ENCODE data around the gene MYOCD. TPM values are rescaled to one million over a fixed set of nuclear protein-coding genes. Genes with fewer than 3 reads are reported as not detected.
"Not testable (repeated sequence)": the region's sequence is repeated elsewhere in the genome, so short reads cannot be mapped to it uniquely, and the experiment has no call there.

MYOCD gene, protein sequence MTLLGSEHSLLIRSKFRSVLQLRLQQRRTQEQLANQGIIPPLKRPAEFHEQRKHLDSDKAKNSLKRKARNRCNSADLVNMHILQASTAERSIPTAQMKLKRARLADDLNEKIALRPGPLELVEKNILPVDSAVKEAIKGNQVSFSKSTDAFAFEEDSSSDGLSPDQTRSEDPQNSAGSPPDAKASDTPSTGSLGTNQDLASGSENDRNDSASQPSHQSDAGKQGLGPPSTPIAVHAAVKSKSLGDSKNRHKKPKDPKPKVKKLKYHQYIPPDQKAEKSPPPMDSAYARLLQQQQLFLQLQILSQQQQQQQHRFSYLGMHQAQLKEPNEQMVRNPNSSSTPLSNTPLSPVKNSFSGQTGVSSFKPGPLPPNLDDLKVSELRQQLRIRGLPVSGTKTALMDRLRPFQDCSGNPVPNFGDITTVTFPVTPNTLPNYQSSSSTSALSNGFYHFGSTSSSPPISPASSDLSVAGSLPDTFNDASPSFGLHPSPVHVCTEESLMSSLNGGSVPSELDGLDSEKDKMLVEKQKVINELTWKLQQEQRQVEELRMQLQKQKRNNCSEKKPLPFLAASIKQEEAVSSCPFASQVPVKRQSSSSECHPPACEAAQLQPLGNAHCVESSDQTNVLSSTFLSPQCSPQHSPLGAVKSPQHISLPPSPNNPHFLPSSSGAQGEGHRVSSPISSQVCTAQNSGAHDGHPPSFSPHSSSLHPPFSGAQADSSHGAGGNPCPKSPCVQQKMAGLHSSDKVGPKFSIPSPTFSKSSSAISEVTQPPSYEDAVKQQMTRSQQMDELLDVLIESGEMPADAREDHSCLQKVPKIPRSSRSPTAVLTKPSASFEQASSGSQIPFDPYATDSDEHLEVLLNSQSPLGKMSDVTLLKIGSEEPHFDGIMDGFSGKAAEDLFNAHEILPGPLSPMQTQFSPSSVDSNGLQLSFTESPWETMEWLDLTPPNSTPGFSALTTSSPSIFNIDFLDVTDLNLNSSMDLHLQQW
- total RNA-seq, result under 0.01 and 0.25 TPM in 2 replicates

DNA sequence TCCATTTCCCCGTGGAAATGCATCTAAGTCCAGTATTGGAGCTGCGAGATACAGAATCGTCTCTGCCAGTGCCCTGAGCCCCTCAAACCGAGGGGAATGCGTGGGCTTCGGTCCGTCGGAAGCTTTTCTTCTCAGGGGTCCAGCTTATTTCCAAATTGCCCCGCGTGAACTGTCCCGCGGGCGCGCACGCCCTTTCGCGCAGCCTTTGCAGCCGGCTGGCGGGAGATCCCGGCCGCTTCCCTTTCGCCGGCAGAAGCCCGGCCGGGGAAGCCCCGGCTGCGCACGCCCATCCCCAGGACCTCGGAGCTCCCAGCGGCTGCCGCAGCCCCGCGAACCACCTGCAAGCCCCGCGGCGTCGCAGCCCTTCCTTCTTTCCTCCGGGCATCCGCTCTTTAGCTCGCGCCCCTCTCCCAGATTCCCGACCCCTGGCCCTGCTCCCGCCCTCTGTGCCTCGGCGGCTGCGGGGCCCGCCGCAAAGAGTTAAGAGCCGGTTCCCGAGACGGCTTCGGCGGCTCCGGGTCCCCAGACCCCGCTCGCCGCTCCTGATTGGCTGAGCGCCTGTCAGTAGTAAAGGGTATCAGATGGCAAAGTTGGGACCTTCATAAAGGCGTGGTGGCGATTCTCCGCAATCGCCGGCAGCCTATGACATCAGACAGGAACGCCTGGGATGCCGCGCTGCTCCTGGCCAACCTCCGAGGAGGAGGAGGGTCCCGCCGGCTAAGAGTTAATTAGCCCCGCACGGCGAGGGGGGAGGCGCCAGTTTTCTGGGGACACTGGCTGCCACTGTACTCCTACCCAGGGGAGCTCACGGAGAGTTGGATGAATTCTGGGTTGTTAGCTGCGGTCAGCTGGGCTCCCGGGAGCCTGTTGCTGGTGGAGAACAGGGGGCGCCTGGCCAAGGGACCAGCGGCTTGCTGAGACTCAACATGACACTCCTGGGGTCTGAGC lies at the start of gene MYOCD:
Gene MYOCD (plus strand): TSS at position 628 of the 948 bp plus-strand sequence. CDS start 299 bp downstream, at position 927.
- peak in 1 of 2 donors; percentile 1 for DNase-seq (ENCODE audit: low read depth in 2 of 2)

DNA sequence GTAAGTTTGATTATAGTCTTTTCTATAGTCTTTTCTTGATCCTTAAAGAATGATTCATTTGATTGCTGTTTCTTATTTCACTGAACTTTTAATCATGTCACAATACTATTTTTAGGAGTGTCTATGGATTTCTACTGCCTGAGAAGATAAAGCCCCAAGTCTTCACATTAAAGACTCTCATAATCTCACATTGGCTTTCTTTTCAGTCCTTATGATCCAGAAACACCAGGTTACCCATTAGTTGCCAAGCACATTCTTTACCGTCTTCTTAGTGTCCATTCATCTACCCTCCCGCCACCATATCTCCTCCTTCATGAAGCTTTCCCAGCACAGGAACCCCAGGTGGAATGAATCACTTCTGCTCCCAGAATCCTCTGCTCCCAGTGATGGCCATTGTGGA lies 49.5 kb upstream of the MYOCD start:
- DNase-seq (ENCODE audit: low read depth in 2 of 2), result no peak

DNA sequence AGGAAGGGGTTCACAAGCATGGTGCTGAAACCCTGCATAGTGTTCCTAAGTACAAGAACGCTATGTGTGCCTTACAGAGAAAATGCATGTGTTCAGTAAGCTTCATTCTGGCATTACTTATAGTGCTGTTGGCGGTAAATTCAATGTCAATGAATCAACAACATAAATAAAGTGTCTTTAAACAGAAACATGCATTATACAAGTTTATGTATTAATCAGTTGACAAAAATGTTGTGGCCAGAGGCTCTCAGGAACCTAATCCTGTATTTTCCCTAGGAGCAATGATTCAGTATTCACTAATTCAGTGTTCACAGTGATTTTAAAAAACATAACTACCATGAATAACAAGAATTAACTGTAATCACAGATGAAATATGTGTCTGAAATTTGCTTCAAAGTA lies 47.1 kb upstream of the MYOCD start:
- DNase-seq (ENCODE audit: low read depth in 2 of 2), result no peak

DNA sequence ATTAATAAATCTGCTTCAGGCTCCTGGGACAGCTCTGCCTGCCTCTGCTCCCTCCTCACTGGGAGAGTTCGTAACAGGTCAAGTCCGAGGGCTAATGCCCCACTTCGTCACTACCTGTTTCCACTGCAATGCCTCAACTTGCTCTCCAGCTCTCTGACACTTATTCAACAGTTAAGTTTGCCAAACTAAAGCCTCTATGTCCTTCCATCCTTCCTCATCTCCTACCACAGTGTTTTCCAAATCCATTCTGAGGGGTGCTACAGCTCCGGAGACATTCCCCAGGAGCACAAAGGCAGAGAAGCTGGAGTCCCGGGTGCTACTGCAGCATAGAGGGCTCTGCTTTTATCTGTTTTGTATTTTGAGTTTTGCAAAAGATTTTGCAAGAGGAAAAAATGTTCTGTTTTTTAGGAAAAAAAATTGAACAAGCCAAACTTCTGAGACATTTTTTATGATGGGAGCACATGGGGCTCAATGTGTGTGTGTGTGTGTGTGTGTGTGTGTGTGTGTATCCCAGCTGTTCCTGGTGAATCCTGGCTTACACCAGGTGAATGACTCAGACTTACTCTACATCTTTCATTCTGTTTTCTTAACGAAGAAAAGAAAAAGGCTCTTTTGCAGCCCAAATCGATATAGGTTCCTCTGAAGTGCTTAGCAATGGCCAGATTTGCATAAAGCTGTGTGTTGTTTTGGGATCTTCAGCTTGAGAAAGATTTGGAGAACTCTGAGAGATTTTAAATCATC lies 46.1 kb upstream of the MYOCD start:
- no peak for DNase-seq (ENCODE audit: low read depth in 2 of 2)

DNA sequence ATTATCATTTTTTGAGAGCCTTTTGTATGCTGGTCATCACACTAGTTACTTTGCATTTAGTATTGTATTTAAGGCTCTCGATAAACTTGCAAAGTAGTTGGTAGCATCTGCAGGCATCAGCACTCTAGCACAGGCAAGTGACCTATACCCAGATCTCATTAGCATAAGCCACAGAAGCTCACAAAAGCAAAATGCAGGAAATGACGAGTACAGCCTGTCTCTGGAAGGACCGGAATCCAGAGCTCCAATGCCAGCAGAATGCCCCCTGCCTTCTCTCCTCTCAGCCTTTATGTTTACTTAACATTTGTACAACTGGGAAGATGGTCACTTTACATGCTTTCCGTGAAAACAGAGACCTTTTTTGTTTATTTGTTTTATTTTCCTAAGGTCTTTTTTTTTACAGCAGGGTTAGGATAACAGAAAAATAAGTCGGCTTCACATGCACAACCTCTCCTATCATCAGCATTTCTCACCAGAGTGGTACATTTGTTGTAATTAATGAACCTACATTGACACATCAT lies 45.4 kb upstream of the MYOCD start:
- peak; percentile 20 to 30 for DNase-seq (ENCODE audit: low read depth in 2 of 2)

DNA sequence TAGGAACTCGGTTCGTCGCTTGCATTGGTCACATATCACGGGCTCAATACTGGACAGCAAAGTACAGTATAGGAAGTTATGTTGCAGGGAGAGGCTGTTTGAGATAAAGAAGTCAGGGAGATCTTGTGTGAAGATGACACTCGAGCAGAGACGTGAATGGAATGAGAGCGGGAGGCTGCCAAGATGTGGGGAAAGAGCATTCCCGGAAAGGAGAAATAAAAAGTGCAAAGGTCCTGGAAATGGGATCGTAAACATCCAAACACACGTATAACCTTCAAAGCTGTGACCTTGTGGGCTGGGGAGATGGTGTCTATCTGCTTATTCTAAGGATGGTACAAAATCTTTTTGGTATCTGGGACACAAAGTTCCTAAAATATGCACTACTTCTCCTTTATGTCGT lies 43.0 kb upstream of the MYOCD start:
- DNase-seq (ENCODE audit: low read depth in 2 of 2), result no peak

DNA sequence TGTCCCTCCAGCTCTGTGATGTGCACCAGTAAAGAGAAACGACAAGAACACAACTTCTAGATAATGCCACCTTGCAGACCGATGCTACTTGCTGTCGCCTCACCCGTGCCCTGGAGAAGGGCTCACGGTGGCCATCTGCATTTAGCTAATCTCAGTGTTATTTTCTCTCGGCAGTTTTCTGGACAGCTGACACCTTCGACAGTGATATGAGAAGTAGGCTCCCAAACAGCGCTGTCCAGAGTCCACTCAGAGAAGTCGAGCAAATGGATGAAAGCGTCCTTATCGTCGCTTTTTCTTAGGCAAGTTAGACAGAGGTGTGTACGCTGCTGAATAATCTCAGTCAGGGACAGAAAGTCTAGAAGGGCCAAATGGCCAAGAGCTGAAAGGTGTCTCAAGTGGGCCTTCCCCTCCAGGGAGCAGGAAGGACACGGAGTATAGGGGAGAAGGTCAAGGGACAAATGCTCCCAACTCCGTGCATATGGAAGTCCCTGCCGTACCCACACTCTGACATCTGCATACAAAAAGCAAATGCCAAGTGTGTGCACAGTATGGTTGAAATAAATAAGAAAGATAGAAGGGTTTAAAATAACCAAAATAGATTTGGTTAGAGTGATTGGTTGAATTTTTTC lies 42.4 kb upstream of the MYOCD start:
- no peak for DNase-seq (ENCODE audit: low read depth in 2 of 2)

DNA sequence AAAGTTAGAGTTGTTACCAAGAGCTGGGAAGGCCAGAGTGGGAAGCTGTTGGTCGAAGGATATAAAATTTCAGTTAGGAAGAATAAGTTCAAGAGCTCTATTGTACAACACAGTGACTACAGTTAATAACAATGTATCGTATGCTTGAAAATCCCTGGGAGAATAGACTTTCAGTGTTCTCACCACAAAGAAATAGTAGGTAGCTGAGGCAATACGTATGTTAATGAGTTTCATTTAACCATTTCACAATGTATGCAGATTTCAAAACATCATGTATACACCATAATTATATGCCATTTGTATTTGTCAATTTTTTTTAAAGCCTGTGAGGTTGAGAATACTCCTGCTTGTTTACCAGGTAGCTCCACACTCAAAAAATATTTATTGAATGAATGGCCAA lies 41.5 kb upstream of the MYOCD start:
- DNase-seq (ENCODE audit: low read depth in 2 of 2), result no peak

DNA sequence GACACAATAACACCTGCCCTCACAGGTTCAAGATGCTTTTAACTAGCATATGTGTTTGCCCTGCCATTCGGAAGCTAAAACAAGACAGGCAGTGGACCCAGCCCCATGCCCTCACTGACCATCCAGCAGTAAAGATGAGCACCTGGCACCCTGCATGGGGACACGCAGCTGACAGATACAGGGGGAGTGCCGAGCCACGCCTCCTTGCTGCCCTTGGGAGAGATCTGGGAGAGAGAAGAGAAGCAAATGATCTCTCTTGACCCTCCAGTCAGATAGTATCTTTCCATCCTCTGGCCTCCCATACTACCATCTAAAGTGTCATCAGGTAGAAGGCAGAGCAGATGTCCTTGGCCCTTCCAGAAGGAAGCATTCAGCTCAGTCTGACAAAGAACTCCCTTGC lies 40.6 kb upstream of the MYOCD start:
- DNase-seq (ENCODE audit: low read depth in 2 of 2), result no peak

DNA sequence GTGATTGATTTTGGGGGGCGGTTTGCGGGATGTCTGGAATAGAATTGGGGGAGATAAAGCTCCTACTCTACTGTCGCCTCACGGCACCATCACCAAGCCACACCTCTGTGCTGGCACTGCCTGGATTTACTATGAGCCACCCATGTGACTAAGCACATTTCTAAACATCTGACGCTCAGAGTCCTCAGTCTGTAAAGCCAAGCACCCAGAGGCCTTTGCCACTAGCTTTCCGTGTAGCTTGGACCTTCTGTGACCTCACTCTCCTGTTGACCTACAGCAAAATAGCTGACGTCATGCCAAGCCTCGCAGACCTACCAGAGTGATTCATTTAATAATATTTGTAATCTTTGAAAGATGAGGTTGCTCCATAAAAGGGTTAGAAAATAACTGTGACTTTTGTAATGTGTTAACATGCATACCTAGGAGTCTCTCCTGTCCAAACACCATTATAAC lies 38.5 kb upstream of the MYOCD start:
- peak; percentile 26 to 52 for DNase-seq (ENCODE audit: low read depth in 2 of 2)

DNA sequence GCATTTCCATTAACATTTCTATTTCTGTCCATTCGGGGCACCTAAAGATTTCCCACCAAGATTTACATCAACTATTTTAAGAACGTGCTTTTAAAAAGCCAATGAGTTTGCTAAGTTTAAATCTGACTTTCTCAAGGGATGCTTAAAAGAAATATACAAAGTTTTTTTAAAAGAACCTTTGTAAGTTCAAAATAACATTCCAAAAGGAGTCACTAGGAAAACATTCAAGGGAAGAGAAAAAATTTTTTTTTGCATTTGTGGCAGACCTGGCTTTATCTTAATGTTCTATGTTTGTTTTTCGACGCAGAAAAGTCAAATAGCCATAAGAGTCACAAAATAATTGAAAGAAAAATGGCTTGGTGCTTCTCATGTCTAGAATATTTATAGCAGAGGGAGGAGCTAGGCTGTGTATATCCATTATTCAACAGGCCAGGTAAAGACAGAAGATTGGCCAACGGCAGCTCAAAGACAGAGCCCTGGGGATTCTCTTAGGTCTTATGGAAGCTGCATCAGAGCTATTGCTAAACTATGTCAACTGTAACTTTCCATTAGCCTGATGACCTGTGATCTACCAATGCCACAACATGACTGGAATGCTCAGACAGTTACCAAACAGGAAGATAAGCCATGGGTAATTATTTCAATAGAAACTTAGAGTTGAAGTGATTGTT lies 37.8 kb upstream of the MYOCD start:
- DNase-seq (ENCODE audit: low read depth in 2 of 2), result peak in 1 of 2 donors; percentile 20

DNA sequence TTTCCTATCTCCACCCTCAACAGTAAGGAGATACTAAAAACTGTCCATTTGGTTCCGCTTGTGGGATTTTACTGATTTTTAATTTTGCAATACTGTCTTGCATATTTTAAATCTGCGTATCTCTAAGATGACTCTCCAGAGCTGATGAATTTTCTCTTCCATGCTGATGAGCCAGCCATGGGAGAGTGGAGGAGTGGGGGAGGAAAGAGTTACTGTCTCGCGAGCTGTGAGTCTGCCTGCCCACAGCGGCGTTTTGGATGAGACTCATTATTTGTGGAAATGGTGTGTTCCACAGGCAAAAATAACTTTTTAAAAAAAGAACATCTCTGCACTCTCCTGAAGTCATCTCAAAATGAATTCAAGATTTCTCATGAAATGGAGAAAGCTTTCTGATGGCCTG lies 34.6 kb upstream of the MYOCD start:
- DNase-seq (ENCODE audit: low read depth in 2 of 2), result no peak

DNA sequence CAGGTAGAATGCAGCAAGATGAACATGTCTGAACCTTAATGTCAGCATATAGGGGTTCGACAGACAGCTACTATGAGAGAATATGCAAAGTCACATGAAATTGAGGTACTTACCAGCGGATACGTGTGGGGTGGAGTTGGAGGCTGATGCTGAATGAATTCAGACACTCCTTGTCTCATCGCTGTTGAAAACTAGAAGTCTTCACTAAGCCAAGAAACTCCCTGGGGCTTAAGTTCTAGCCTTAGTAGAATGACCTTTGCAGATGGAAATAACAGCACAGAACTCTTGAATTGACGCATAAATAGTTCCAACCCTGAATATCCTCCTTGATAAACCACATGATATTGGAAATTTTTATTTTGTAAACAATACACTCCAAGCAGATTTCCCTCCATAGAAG lies 32.9 kb upstream of the MYOCD start:
- no peak for DNase-seq (ENCODE audit: low read depth in 2 of 2)

DNA sequence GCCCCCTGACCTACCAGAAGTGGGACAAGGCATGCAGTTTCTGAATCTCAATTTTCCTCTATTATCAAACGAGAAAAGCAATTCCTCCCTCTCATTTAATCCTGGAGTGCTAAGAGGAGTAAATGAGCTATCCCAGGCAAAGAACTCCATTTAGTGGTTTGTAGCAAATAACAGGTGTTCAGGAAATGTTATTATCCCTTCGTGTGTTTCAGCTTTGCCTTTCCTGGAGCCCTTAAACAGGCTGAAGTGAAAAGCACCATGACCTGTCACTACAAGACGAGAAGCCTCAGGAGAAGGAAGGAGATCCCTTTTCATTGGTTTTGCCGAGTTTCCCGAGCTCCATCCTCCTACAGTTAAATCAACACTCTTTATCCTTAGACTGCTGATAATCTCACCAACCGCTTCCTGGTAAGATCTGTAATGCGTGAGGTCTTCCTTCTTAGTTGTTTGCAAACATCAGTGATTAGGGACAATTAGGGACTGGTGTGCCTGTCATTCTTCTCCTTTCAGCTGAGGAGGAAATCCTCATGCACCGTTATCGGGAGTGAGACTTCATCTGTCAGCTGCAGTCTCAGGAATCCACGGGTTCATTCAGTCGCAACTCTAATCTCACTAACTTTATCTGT lies 30.8 kb upstream of the MYOCD start:
- no peak for DNase-seq (ENCODE audit: low read depth in 2 of 2)

DNA sequence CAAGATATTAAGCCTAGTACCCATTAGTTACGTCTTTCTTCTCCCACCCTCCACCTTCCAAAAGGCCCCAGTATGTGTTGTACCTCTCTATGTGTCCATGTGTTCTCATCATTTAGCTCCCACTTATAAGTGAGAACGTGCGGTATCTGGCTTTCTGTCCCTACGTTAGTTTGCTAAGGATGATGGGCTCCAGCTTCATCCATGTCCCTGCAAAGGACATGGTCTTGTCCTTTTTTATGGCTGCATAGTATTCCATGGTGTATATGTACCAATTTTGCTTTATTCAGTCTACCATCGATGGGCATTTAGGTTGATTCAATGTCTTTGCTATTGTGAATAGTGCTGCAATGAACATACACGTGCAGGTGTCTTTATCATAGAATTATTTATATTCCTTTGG lies 29.7 kb upstream of the MYOCD start:
- DNase-seq (ENCODE audit: low read depth in 2 of 2), result not testable (repeated sequence)

DNA sequence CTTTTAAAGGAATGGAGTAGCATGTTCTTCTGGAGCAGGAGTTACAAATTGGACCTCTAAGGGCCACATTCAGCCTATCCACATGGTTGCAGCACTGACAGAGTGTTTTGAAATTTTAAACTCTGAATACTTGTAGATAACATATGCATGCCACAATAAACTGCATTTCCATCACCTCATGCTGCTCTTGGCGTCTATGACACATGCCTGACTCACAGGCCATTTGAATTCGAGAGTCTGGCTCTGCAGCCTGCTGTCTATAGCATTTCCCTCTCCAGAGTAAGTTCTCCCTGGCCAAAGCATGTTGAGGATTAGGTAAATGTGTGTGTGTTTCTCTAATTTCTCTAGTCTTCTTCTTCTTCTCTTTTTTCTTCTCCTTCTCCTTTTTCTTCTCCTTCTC lies 28.7 kb upstream of the MYOCD start:
- peak in 1 of 2 donors; percentile 27 for DNase-seq (ENCODE audit: low read depth in 2 of 2)

DNA sequence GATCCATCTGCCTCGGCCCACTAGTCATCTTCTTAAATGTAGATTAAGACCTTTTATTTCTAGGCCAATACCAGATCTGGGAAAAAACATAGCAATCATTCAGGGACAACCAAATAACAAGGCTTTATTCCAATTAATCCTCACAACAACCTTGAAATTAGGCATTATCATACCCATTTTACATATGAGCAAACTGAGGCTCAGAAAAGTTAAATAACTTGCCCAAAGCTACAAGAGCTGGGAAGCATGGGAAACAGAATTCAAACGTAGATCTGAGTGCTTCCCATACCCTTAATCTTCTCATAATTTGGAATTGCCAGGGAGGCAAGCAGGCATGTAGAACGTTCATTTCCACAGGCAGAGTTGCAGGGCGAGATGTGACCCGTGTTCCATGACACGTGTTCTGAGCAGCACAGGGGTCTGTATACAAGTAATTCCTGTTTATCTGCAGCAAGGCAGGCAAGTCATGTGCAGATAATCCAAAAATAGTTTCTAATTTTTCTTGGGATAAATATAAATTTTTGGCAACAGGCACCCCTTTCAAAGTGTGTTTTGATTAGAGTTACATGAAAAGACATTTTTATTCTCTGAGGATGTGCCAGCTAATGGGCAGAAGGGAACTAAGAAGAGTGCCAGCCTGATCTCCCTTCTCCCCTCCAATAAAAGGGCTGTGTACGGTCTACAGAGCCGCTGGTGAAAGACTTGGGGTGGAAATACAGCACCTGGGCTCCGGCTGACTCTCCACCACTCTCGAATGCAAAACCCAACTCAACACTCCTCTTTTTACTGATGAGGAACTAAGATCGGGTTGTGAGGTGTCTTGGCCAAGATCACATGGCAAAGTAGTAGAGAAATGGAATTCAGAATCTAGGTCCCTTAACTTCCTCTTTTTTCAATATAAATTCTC lies 27.7 kb upstream of the MYOCD start:
- no peak for DNase-seq (ENCODE audit: low read depth in 2 of 2)

DNA sequence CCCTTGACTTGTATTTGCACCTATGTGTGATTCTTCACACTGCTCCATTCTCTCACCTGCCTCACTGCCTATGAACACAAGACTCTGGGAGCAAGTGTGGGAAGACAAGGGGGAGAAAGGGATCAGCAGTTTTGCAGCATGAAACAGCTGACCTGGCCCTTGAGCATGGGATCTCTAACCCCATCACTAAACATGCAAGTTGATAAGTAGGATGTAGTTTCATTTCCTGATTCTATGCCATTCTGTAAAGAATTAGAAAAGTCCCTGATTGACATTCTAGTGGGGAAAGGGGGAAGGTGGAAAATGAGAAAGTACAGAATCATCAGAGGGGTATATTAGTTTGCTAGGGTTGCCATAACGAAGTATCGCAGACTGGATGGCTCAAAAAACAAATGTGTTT lies 25.3 kb upstream of the MYOCD start:
- no peak for DNase-seq (ENCODE audit: low read depth in 2 of 2)

Data from dermis microvascular lymphatic vessel endothelial cell (primary cell).